GM21367 (cell line): ENCODE results near the gene TSPAN2.
"Not testable (repeated sequence)": the region's sequence is repeated elsewhere in the genome, so short reads cannot be mapped to it uniquely, and the experiment has no call there.

Experiments
- ATAC-seq: cut with Tn5 transposase; IDR thresholded peaks from one replicate; pipeline ENCODE4 v1.9.1; 2021; ENCODE audit not compliant: unreplicated experiment

The TSPAN2 gene

GRCh38 chr1:115046751-115047150 lies 42.6 kb downstream of the TSPAN2 start:
- ATAC-seq = no peak

GRCh38 chr1:115041654-115042053 lies 47.6 kb downstream of the TSPAN2 start:
- no peak for ATAC-seq

- no peak for ATAC-seq
Observed at GRCh38 chr1:115040501-115040900, 48.8 kb downstream of the TSPAN2 start.

- ATAC-seq = no peak
Observed at GRCh38 chr1:115036814-115037507, 52.3 kb downstream of the TSPAN2 start.

GRCh38 chr1:115035652-115036051 lies 53.7 kb downstream of the TSPAN2 start:
- ATAC-seq = no peak

GRCh38 chr1:115031595-115031994 lies 57.7 kb downstream of the TSPAN2 start:
- ATAC-seq = no peak

- no peak for ATAC-seq
Observed at GRCh38 chr1:115029526-115029925, 59.8 kb downstream of the TSPAN2 start, which contains the start of gene TSHB. TSS of gene TSHB (plus strand) at chr1:115029826. CDS start at chr1:115033363, 3,537 bp downstream.

- no peak for ATAC-seq
Observed at GRCh38 chr1:115023593-115023992, 65.7 kb downstream of the TSPAN2 start.

GRCh38 chr1:115021145-115021544 lies 68.2 kb downstream of the TSPAN2 start:
- no peak for ATAC-seq

- ATAC-seq = not testable (repeated sequence)
Observed at GRCh38 chr1:115019549-115019948, 69.8 kb downstream of the TSPAN2 start.

GRCh38 chr1:115013792-115014191 lies 75.5 kb downstream of the TSPAN2 start:
- ATAC-seq = no peak

GRCh38 chr1:115012434-115012833 lies 76.9 kb downstream of the TSPAN2 start:
- ATAC-seq = no peak

GRCh38 chr1:115012006-115012405 lies 77.3 kb downstream of the TSPAN2 start:
- no peak for ATAC-seq

GRCh38 chr1:115006191-115006590 lies 83.1 kb downstream of the TSPAN2 start:
- ATAC-seq = no peak
